ENCODE data around the gene YAF2. TPM values are rescaled to one million over a fixed set of nuclear protein-coding genes. Genes with fewer than 3 reads are reported as not detected.

Gene YAF2
- polyA plus RNA-seq, 1 donor from 2014 or later: 20.1 TPM

DNA sequence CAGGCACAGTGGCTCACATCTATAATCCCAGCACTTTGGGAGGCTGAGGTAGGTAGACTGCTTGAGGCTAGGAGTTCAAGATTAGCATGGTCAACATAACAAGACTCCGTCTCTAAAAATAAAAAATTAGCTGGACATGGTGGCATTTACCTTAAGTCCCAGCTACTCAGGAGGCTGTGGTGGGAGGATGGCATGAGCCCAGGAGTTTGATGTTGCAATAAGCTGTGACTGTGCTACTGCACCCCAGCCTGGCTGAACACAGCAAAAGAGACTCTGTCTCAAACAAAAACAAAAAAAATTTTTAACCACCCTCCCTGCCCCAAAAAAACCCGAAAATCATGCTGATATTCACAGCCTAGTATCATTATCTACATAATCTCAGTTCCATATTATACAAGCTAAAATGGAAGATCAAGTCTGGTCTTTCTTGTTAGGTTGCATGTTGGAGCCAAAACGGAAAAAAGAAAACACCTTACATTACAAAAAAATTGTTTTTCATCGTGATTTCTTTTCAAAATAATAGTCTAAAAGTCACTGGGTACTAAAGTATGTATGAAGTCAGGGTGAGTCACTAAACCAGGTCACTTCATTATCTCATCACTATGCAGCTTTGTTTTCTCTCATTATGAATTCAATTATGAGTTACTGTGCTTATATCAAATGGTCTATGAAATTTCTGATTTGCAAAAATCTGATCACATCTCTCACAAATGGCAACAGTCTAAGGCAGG, 107.2 kb downstream of the YAF2 start:
- Mint-ChIP-seq H3K27me3 (no peaks in the 10 kb centered on the region), H3K36me3 (no peaks in the 10 kb centered on the region), H3K27ac (no peak overlapping the region), H3K4me1 (peaks cover 30 to 39% (median 34%) of the 10 kb centered on the region in 3 donors), H3K4me3 (no peak overlapping the region), H3K9me3 (no peaks in the 10 kb centered on the region)

DNA sequence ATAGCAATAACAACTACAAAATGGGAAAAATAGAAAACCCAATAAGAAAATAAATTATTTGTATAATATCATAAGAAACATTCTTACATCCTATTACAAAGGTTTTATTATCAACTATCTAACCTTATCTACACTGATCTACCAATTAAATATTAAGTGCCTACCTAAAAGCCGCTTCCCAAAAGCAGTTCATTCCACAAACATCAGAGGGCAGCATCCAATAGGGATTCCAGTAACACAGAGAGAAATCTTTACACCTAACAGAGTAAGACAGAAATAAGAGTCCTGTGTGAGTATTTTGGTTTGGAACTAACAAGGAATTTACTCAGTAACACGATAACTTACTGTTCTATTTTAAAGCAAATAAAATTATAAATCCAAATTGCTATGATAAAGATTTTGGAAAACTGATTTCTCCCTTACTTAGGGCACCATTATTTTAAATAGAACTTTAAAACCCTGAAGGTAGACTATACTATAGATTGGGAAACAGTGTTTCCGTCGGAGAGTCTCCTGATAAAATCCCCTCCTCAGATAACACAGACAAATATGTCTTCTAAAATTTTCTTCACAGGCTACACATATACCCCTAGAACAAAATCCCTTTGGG, 108.3 kb downstream of the YAF2 start:
- Mint-ChIP-seq H3K27ac (no peak overlapping the region), H3K4me3 (no peak overlapping the region), H3K4me1 (peaks cover 26 to 32% (median 30%) of the 10 kb centered on the region in 3 donors)

DNA sequence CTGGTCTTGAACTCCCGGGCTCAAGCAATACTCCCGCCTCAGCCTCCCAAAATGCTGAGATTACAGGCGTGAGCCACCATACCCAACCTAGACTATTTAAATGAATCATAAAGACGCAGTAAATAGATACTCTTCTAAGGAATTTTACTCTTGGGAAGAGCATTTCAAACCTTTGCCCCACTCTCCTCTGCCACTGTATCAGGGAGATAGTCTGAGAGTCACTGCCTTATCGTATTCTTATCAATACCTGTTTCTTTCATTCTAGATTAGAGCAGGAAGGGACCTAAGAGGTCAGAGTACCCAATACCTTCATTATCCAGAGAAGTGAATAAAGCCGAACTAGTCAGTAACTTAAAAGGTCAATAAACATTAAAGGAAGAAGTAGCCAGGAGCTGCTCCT, 109.2 kb downstream of the YAF2 start:
- H3K4me1 Mint-ChIP-seq: peaks cover 24 to 30% (median 28%) of the 10 kb centered on the region in 3 donors
- no peak overlapping the region for H3K4me3 Mint-ChIP-seq
- H3K9me3 Mint-ChIP-seq: no peaks in the 10 kb centered on the region
- no peaks in the 10 kb centered on the region for H3K27me3 Mint-ChIP-seq
- H3K27ac Mint-ChIP-seq: no peak overlapping the region
- no peaks in the 10 kb centered on the region for H3K36me3 Mint-ChIP-seq

More for the DNA sequence above, 108.3 kb downstream of the YAF2 start:
- Mint-ChIP-seq H3K36me3 (no peaks in the 10 kb centered on the region), H3K9me3 (no peaks in the 10 kb centered on the region), H3K27me3 (no peaks in the 10 kb centered on the region)

DNA sequence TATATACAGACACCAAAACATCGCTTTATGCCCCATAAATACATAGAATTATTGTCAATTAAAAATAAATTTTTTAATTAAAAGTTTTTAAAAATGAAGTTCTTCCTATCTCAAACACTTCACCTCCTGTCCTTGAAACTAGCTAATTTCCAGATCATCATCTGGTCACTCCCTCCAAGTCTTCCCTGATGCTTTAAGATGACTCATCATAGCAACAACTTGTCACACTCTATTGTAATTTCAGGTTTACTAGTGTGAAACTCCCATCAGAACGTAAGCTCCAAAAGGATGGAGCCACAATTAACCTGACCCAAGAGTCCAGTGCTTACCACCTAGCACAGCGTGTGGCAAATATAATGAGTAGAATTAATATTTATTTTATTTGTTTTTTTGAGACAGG, 109.7 kb downstream of the YAF2 start:
- Mint-ChIP-seq H3K4me1 (peaks cover 21 to 30% (median 26%) of the 10 kb centered on the region in 3 donors), H3K27me3 (no peaks in the 10 kb centered on the region), H3K9me3 (no peaks in the 10 kb centered on the region), H3K36me3 (no peaks in the 10 kb centered on the region), H3K27ac (peak overlapping the region in 1 of 3 donors; percentile 14), H3K4me3 (no peak overlapping the region)

DNA sequence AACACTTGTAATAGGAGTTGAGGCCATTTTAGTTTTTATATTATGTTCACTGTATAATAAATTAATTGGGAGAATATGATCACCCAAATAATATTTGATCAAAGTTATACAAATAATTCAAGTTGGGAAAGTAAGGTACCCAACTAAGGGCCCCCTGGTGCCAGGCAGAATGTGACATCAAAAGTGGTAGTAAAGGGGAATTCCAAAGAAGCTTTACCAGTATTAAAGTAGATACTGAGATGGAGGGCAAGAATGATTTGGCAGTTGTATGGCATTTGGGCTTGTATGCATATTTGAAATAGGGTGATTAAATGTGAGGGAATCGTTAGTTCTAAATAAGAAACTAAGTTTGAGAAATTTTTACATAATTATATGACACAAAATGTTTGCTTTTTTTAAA, 111.1 kb downstream of the YAF2 start:
- peak overlapping the region in 1 of 3 donors; percentile 19 for H3K27ac Mint-ChIP-seq
- H3K9me3 Mint-ChIP-seq: no peaks in the 10 kb centered on the region
- H3K4me3 Mint-ChIP-seq: no peak overlapping the region
- H3K4me1 Mint-ChIP-seq: peaks cover 18 to 29% (median 24%) of the 10 kb centered on the region in 3 donors
- no peaks in the 10 kb centered on the region for H3K27me3 Mint-ChIP-seq
- H3K36me3 Mint-ChIP-seq: no peaks in the 10 kb centered on the region

DNA sequence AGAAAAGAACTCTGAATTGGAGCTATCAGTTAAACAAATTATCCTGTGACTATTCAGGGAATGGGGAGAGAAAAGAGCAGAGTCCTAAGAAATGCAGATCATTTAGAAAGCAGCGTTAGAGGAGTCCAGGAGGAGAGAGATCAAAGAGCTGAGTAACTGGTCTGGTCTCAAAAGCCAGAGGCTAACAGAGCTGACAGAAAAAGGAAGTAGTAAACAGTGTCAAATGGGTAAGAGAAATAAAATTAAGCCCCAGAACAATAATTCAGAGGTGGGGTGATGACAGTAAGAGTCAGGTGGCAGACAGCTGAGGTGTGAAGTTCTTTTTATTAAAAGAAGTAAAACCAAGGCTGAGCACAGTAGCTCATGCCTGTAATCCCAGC, 112.7 kb downstream of the YAF2 start:
- Mint-ChIP-seq H3K36me3 (no peaks in the 10 kb centered on the region), H3K27ac (no peak overlapping the region)

DNA sequence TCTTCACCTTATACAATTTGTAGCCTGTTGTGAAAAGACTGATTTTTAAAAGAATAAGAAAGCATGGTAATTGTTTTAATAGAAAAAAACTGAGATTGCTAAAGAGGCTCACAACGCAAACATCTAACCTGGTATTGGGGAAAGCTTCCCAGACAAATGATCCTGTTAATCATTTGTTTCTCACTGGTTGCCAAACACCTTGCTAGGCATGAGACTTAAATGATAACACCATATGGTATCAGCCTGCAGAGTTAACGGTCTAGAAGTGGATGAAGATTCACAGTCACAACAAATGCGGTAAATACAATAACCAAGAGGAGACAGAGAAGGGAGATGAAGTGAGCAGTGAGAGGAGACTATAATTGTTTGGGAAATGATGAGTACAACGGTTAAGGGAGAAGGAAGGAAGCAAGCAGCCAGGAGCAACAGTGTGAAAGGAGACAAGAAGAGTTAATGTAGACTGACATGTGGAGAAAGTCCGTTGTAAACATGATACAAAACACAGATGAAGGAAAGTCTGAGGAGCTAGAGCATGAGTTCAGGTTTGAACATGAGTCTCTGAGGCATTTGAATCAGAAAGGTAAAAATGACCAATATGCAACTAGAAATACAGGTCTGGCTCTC, 113.2 kb downstream of the YAF2 start:
- H3K27ac Mint-ChIP-seq: no peak overlapping the region
- peaks cover 3% of the 10 kb centered on the region for H3K36me3 Mint-ChIP-seq
- no peaks in the 10 kb centered on the region for H3K9me3 Mint-ChIP-seq
- peaks cover 14 to 15% (median 14%) of the 10 kb centered on the region in 3 donors for H3K4me1 Mint-ChIP-seq
- no peak overlapping the region for H3K4me3 Mint-ChIP-seq
- H3K27me3 Mint-ChIP-seq: no peaks in the 10 kb centered on the region

More for the DNA sequence above, 112.7 kb downstream of the YAF2 start:
- Mint-ChIP-seq H3K4me1 (peaks cover 15 to 18% (median 16%) of the 10 kb centered on the region in 3 donors), H3K27me3 (no peaks in the 10 kb centered on the region), H3K9me3 (no peaks in the 10 kb centered on the region), H3K4me3 (no peak overlapping the region)

DNA sequence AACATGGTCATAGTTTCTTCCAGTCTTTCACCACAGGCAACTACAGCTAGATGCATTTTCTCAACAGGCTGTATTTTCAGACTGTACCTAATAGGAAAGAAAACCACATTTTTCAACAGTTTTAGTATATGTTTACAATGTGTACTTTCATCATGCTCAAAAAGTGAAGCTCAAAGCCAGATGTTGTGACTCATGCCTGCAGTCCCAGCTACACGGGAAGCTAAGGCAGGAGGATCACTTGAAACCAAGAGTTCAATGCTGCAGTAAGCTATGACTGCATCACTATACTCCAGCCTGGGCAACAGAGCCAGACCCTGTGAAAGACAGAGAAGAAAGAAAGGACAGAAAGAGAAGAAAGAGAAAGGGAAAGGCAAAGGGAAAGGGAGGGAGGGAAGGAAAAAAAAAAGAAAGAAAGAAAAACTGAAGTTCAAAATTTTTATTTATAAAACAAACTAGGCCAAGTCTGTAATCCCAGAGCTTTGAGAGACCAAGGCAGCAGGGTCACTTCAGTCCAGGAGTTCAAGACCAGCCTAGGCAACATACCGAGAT, 118.9 kb downstream of the YAF2 start:
- peaks cover 0 to 2% (median 0%) of the 10 kb centered on the region in 3 donors for H3K9me3 Mint-ChIP-seq
- H3K36me3 Mint-ChIP-seq: peaks cover 13% of the 10 kb centered on the region
- no peak overlapping the region for H3K27ac Mint-ChIP-seq
- H3K27me3 Mint-ChIP-seq: no peaks in the 10 kb centered on the region
- H3K4me3 Mint-ChIP-seq: no peak overlapping the region
- peaks cover 7 to 10% (median 10%) of the 10 kb centered on the region in 3 donors for H3K4me1 Mint-ChIP-seq

DNA sequence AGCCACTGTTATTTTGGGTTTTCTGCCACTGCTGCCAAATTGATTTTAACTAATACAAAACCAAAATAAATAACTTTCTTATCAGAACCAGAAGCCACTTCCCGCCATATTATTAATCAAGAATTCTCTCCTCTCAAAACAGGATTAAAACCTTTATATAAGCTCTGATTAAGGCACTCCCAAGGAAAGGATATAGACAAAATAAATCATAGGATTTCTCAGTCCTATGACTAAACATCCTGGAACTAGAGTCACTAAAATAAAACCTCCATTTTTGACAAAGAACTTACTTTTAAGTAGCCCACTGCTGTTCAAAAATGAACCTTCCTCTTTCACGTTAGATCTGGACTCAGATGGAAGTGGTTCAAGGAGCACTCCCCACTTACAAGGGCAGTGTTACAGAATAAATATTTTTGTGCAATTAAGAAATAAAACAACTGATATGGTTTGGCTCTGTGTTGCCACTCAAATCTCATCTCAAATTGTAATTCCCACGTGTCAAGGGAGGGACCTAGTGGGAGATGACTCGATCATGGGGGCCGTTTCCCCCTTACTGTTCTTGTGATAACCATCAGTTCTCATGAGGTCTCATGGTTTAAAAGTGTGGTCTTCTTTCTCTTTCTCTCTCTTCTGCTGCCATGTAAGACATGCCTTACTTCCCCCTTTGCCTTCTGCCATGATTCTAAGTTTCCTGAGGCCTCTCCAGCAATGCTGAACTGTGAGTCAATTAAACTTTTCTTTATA, 119.7 kb downstream of the YAF2 start:
- Mint-ChIP-seq H3K27me3 (no peaks in the 10 kb centered on the region), H3K36me3 (peaks cover 17% of the 10 kb centered on the region), H3K9me3 (peaks cover 0 to 3% (median 0%) of the 10 kb centered on the region in 3 donors), H3K4me1 (peaks cover 7 to 12% (median 10%) of the 10 kb centered on the region in 3 donors), H3K4me3 (no peak overlapping the region), H3K27ac (no peak overlapping the region)

DNA sequence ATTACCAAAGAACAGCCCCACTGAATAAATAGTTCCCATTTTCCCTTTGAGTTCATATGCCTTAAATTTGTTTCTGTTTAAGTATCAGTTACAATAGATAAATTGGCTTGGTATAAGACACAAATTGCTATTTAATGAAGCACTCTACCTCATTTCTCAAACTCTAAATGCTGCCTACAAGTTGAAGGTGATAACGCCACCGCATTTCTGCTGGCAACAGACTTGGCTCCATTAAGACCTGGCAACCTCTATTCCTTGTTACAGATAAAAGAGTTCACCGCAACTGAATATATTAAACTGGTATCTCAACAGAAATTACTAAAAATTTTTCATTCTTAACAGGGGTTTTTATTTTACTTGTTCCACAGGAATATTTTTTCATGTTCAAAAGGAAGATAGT, 129.0 kb downstream of the YAF2 start:
- H3K4me3 Mint-ChIP-seq: no peak overlapping the region
- H3K9me3 Mint-ChIP-seq: no peaks in the 10 kb centered on the region
- no peaks in the 10 kb centered on the region for H3K27me3 Mint-ChIP-seq
- H3K27ac Mint-ChIP-seq: no peak overlapping the region
- peaks cover 17% of the 10 kb centered on the region for H3K36me3 Mint-ChIP-seq
- H3K4me1 Mint-ChIP-seq: peaks cover 0 to 3% (median 2%) of the 10 kb centered on the region in 3 donors

Other genes starting within 250 kb of the YAF2 start
- 5.1 TPM for gene GXYLT1, start 93.4 kb downstream of the YAF2 start, polyA plus RNA-seq
- 93.5 TPM for gene ZCRB1, start 87.8 kb upstream of the YAF2 start, polyA plus RNA-seq
- 114 TPM for gene PPHLN1, start 87.9 kb upstream of the YAF2 start, polyA plus RNA-seq